H9 (cell line): Measurements from ENCODE around the gene PVALB. TPM values are rescaled to one million over a fixed set of nuclear protein-coding genes. Genes with fewer than 3 reads are reported as not detected.

ENCODE experiments used
- DNase-seq: peaks from one replicate; pipeline ENCODE4 v3.0.0-alpha.2; 2017
- H2AFZ ChIP-seq: one replicate; pipeline ENCODE4 v1.6.1; 2013; ENCODE audit warnings: mild to moderate bottlenecking, low read length, control low read depth, moderate library complexity
- H2AK5ac ChIP-seq: 2 replicates; pipeline ENCODE4 v1.6.1; 2013; ENCODE audit warnings: low read length, control low read depth, mixed read lengths; ENCODE audit not compliant: insufficient read length
- H2BK120ac ChIP-seq: one replicate; pipeline ENCODE4 v1.6.1; 2013; ENCODE audit warnings: low read depth, mild to moderate bottlenecking, low read length, control low read depth, inconsistent platforms; ENCODE audit not compliant: poor library complexity, severe bottlenecking
- H2BK12ac ChIP-seq: 2 replicates; pipeline ENCODE4 v1.6.1; 2013; ENCODE audit warnings: low read length, control low read depth, mixed read lengths, low read depth; ENCODE audit not compliant: insufficient read length
- H2BK15ac ChIP-seq: 2 replicates; pipeline ENCODE4 v1.6.1; 2013; ENCODE audit warnings: low read depth, low read length, control low read depth
- H2BK20ac ChIP-seq: one replicate; pipeline ENCODE4 v1.6.1; 2013; ENCODE audit warnings: low read depth, mild to moderate bottlenecking, low read length, control low read depth, inconsistent platforms; ENCODE audit not compliant: poor library complexity, severe bottlenecking
- H2BK5ac ChIP-seq: 2 replicates; pipeline ENCODE4 v1.6.1; 2013; ENCODE audit warnings: low read length, control low read depth, mixed read lengths; ENCODE audit not compliant: insufficient read length
- H3K14ac ChIP-seq: 2 replicates; pipeline ENCODE4 v1.6.1; 2013; ENCODE audit warnings: low read length, control low read depth; ENCODE audit not compliant: insufficient read depth
- H3K18ac ChIP-seq: 2 replicates; pipeline ENCODE4 v1.6.1; 2013; ENCODE audit warnings: low read depth, mild to moderate bottlenecking, mixed read lengths, low read length, control low read depth; ENCODE audit not compliant: insufficient read length
- H3K23ac ChIP-seq: 2 replicates; pipeline ENCODE4 v1.6.1; 2013; ENCODE audit warnings: low read length, control low read depth, mixed read lengths, low read depth; ENCODE audit not compliant: insufficient read length
- H3K23me2 ChIP-seq: 2 replicates; pipeline ENCODE4 v1.6.1; 2013; ENCODE audit warnings: low read depth, mild to moderate bottlenecking, mixed read lengths, low read length, control low read depth; ENCODE audit not compliant: insufficient read length, poor library complexity, severe bottlenecking
- H3K27ac ChIP-seq: 2 replicates; pipeline ENCODE4 v1.5.1; 2013; ENCODE audit warnings: low read length, control low read depth, mixed read lengths, low read depth; ENCODE audit not compliant: insufficient read length
- H3K27me3 ChIP-seq: 2 replicates; pipeline ENCODE4 v1.6.1; 2013; ENCODE audit warnings: low read length, control low read depth, inconsistent platforms; ENCODE audit not compliant: insufficient read depth
- H3K4ac ChIP-seq: 2 replicates; pipeline ENCODE4 v1.6.1; 2013; ENCODE audit warnings: low read depth, mild to moderate bottlenecking, control low read depth, inconsistent platforms, low read length, moderate library complexity
- H3K4me1 ChIP-seq: 2 replicates; pipeline ENCODE4 v1.6.1; 2013; ENCODE audit warnings: low read length, control low read depth, inconsistent platforms; ENCODE audit not compliant: insufficient read depth
- H3K4me2 ChIP-seq: 2 replicates; pipeline ENCODE4 v1.6.1; 2013; ENCODE audit warnings: low read length, control low read depth, mixed read lengths; ENCODE audit not compliant: insufficient read length, insufficient read depth
- H3K56ac ChIP-seq: 2 replicates; pipeline ENCODE4 v1.6.1; 2013; ENCODE audit warnings: low read depth, mild to moderate bottlenecking, mixed read lengths, low read length, control low read depth; ENCODE audit not compliant: insufficient read length
- H3K79me1 ChIP-seq: 2 replicates; pipeline ENCODE4 v1.6.1; 2013; ENCODE audit warnings: low read depth, mild to moderate bottlenecking, moderate library complexity, low read length, control low read depth, inconsistent platforms; ENCODE audit not compliant: insufficient read depth, poor library complexity, severe bottlenecking
- H3K79me2 ChIP-seq: 2 replicates; pipeline ENCODE4 v1.6.1; 2013; ENCODE audit warnings: low read length, control low read depth, inconsistent platforms; ENCODE audit not compliant: insufficient read depth
- H3K9ac ChIP-seq: 2 replicates; pipeline ENCODE4 v1.6.1; 2013; ENCODE audit warnings: low read length, control low read depth, mixed read lengths; ENCODE audit not compliant: insufficient read length; ENCODE audit errors: extremely low read depth
- H3K9me3 ChIP-seq: one replicate; pipeline ENCODE4 v1.6.1; 2013; ENCODE audit warnings: low read depth, low read length, inconsistent platforms; ENCODE audit not compliant: control insufficient read depth
- H3T11ph ChIP-seq: one replicate; pipeline ENCODE4 v1.6.1; 2013; ENCODE audit warnings: mild to moderate bottlenecking, low read length, control low read depth, inconsistent platforms
- H4K20me1 ChIP-seq: one replicate; pipeline ENCODE4 v1.6.1; 2013; ENCODE audit not compliant: control insufficient read depth, insufficient read length, insufficient read depth
- H4K5ac ChIP-seq: 2 replicates; pipeline ENCODE4 v1.6.1; 2013; ENCODE audit warnings: low read depth, mild to moderate bottlenecking, mixed read lengths, low read length, control low read depth; ENCODE audit not compliant: insufficient read length
- H4K8ac ChIP-seq: replicated peaks from 2 replicates; pipeline ENCODE4 v1.6.1; 2013; ENCODE audit warnings: low read length, control low read depth, mixed read lengths, low read depth; ENCODE audit not compliant: insufficient read length
- H4K91ac ChIP-seq: 2 replicates; pipeline ENCODE4 v1.6.1; 2013; ENCODE audit warnings: low read depth, mild to moderate bottlenecking, moderate library complexity, mixed read lengths, low read length, control low read depth; ENCODE audit not compliant: insufficient read length
- H3K27ac Mint-ChIP-seq, 3 experiments: 2 replicates in 2 of 3; 3 replicates in 1 of 3; pipeline ENCODE4 v1.8.0; 2020 to 2021; ENCODE audit warnings: mixed read lengths in 3 of 3, mild to moderate bottlenecking in 1 of 3, moderate library complexity in 1 of 3
- H3K27me3 Mint-ChIP-seq: 2 replicates; pipeline ENCODE4 v1.8.0; 2021; ENCODE audit warnings: low read depth, mild to moderate bottlenecking, moderate library complexity, mixed read lengths
- H3K36me3 Mint-ChIP-seq, 3 experiments: 2 replicates in 2 of 3; 3 replicates in 1 of 3; pipeline ENCODE4 v1.8.0; 2020 to 2021; ENCODE audit warnings: low read depth in 3 of 3, mixed read lengths in 3 of 3; ENCODE audit not compliant: insufficient read depth in 1 of 3
- H3K4me1 Mint-ChIP-seq, 2 experiments: 2 replicates each; pipeline ENCODE4 v1.8.0; 2020; ENCODE audit warnings: mixed read lengths in 2 of 2
- H3K4me3 Mint-ChIP-seq, 2 experiments: 2 replicates in 1 of 2; 3 replicates in 1 of 2; pipeline ENCODE4 v1.8.0; 2020 to 2021; ENCODE audit warnings: mild to moderate bottlenecking in 2 of 2, mixed read lengths in 2 of 2, moderate library complexity in 1 of 2
- H3K9me3 Mint-ChIP-seq, 2 experiments: 2 replicates in 1 of 2; 3 replicates in 1 of 2; pipeline ENCODE4 v1.8.0; 2020; ENCODE audit warnings: mild to moderate bottlenecking in 2 of 2, mixed read lengths in 2 of 2, moderate library complexity in 1 of 2
- CTCF ChIP-seq: fragments of 200-600 bp; sonication (generic); conservative IDR thresholded peaks from 3 replicates; pipeline ENCODE4 v1.8.0; 2021; ENCODE audit warnings: antibody characterized with exemption, mild to moderate bottlenecking
- WGBS: extraction: QIAGEN DNeasy Blood & Tissue Kit; methylation state at CpG from one replicate; pipeline ENCODE4 v1.1.7; 2013; ENCODE audit warnings: missing lambda C conversion rate, low lambda C conversion rate, mixed read lengths; ENCODE audit not compliant: insufficient read length; ENCODE audit errors: extremely low coverage; 5-methylcytosine and 5-hydroxymethylcytosine counted together
- total RNA-seq: library from RNA; stranded (reverse); gene quantifications from 2 replicates; pipeline ENCODE4 v1.2.1, GENCODE V29; 2021

Gene PVALB
- total RNA-seq, 1 experiment from 2014 or later: 2.7 TPM

- no peak for TF ChIP-seq CTCF
- no CpG with 5 or more reads among the region's 13 CpGs for WGBS
- Histone ChIP-seq H2BK20ac (no peak overlapping the region), H3K27me3 (no peaks in the 10 kb centered on the region; the same call in 1 of the 2 replicates), H3K18ac (no peak overlapping the region), H3T11ph (no peak overlapping the region), H4K20me1 (no peaks in the 10 kb centered on the region), H3K4me1 (no peaks in the 10 kb centered on the region), H2AK5ac (no peak overlapping the region), H3K9me3 (no peaks in the 10 kb centered on the region), H3K23me2 (no peaks in the 10 kb centered on the region), H3K4me2 (no peak overlapping the region), H3K79me2 (no peaks in the 10 kb centered on the region), H3K27ac (no peak overlapping the region), H3K14ac (no peak overlapping the region), H2BK15ac (no peak overlapping the region), H3K23ac (no peak overlapping the region), H4K5ac (no peak overlapping the region), H2BK5ac (no peak overlapping the region), H2AFZ (no peak overlapping the region), H2BK12ac (no peak overlapping the region), H4K91ac (no peak overlapping the region), H3K79me1 (no peaks in the 10 kb centered on the region), H3K56ac (no peak overlapping the region), H3K9ac (no peak overlapping the region), H2BK120ac (no peak overlapping the region), H3K4ac (no peak overlapping the region), H4K8ac (no peak overlapping the region)
- DNase-seq: peak; percentile 66
- peak overlapping the region in 1 of 3 experiments; percentile 27; a peak in 1 of 7 replicates for H3K27ac Mint-ChIP-seq
- no peaks in the 10 kb centered on the region for H3K36me3 Mint-ChIP-seq
- no peaks in the 10 kb centered on the region for H3K9me3 Mint-ChIP-seq
- H3K4me3 Mint-ChIP-seq: no peak overlapping the region
- peaks cover 5 to 8% of the 10 kb centered on the region in 2 experiments; a peak in 3 of 4 replicates for H3K4me1 Mint-ChIP-seq
- peaks cover 44% of the 10 kb centered on the region for H3K27me3 Mint-ChIP-seq
Measured at GRCh38 chr22:36865346-36865745, 48.5 kb upstream of the PVALB start.
